Endothelial cell of umbilical vein (primary cell): ENCODE measurements around the gene HBS1L. TPM values are rescaled to one million over a fixed set of nuclear protein-coding genes. Genes with fewer than 3 reads are reported as not detected.

Experiments used
- BruUV-seq: library from RNA; stranded (reverse); fragments of 400-500 nt; replicated peaks from 2 replicates; lab custom pipeline; 2021; lab: Mats Ljungman, UMichigan
- CTCF ChIA-PET: fragments of 300-600, 350-600 bp; sonication (Branson Sonifier 250); formaldehyde crosslinking; loops from one replicate; lab custom pipeline; 2021; ENCODE audit warnings: antibody characterized with exemption, inconsistent platforms; lab: Charles Lee
- POLR2A ChIA-PET: fragments of 300-600, 350-600 bp; sonication (Branson Sonifier 250); formaldehyde crosslinking; loops from one replicate; lab custom pipeline; 2021; ENCODE audit warnings: antibody characterized with exemption, inconsistent platforms; lab: Charles Lee
- DNase-seq: peaks from one replicate; pipeline ENCODE4 v3.0.0-alpha.2; 2011; ENCODE audit warnings: low read depth, low spot score
- FAIRE-seq: peaks from 2 replicates; lab custom pipeline; 2011; peaks lifted over from hg19 to GRCh38; lab: Jason Lieb, UNC
- H2AFZ ChIP-seq: 2 replicates; pipeline ENCODE4 v1.6.0; 2012; ENCODE audit warnings: low read depth, low read length, control low read depth, inconsistent platforms
- H3K27ac ChIP-seq: 2 replicates; pipeline ENCODE4 v1.5.1; 2011; ENCODE audit warnings: low read depth, mild to moderate bottlenecking, control low read depth, low read length, moderate library complexity; ENCODE audit not compliant: insufficient read depth
- H3K27me3 ChIP-seq, 2 experiments: 2 replicates each; pipeline versions ENCODE4 v1.6.0 to v1.6.1; 2011; ENCODE audit warnings: low read length in 2 of 2, mixed read lengths in 1 of 2; ENCODE audit not compliant: control insufficient read depth in 2 of 2, insufficient read depth in 2 of 2
- H3K36me3 ChIP-seq, 2 experiments: 2 replicates in 1 of 2; 3 replicates in 1 of 2; pipeline ENCODE4 v1.5.1; 2011; ENCODE audit warnings: low read length in 2 of 2, mild to moderate bottlenecking in 1 of 2, moderate library complexity in 1 of 2; ENCODE audit not compliant: control insufficient read depth in 2 of 2, insufficient read depth in 2 of 2; ENCODE audit errors: extremely low read depth in 1 of 2
- H3K4me1 ChIP-seq: 3 replicates; pipeline ENCODE4 v1.5.1; 2011; ENCODE audit warnings: mild to moderate bottlenecking, low read length; ENCODE audit not compliant: control insufficient read depth, insufficient read depth; ENCODE audit errors: extremely low read depth
- H3K4me2 ChIP-seq: 2 replicates; pipeline ENCODE4 v1.6.1; 2011; ENCODE audit warnings: low read length, control low read depth, mixed read lengths; ENCODE audit not compliant: insufficient read depth
- H3K4me3 ChIP-seq, 3 experiments: fragments of 200-600 bp in 1 of 3; sonication (generic), shearing (Covaris generic) in 1 of 3; replicated peaks in 1 of 3; 2 replicates each; pipeline ENCODE4 v1.5.1; 2011 to 2016; ENCODE audit warnings: control low read depth in 3 of 3, low read length in 3 of 3, mild to moderate bottlenecking in 2 of 3, inconsistent platforms in 1 of 3, low read depth in 1 of 3, moderate library complexity in 1 of 3; ENCODE audit not compliant: insufficient read depth in 1 of 3
- H3K79me2 ChIP-seq: 2 replicates; pipeline ENCODE4 v1.6.0; 2012; ENCODE audit warnings: low read length, inconsistent platforms; ENCODE audit not compliant: control insufficient read depth, insufficient read depth
- H3K9ac ChIP-seq: replicated peaks from 2 replicates; pipeline ENCODE3; 2011; ENCODE audit warnings: low read length, control low read depth; ENCODE audit not compliant: insufficient read depth; ENCODE audit errors: extremely low read depth
- H3K9me1 ChIP-seq: replicated peaks from 3 replicates; pipeline ENCODE4 v1.6.0; 2011; ENCODE audit warnings: mild to moderate bottlenecking, low read length; ENCODE audit not compliant: control insufficient read depth, insufficient read depth; ENCODE audit errors: extremely low read depth
- H3K9me3 ChIP-seq: replicated peaks from 2 replicates; pipeline ENCODE4 v1.5.1; 2012; ENCODE audit warnings: low read length, inconsistent platforms; ENCODE audit not compliant: control insufficient read depth, insufficient read depth
- H4K20me1 ChIP-seq: replicated peaks from 2 replicates; pipeline ENCODE3; 2011; ENCODE audit warnings: mild to moderate bottlenecking, low read length; ENCODE audit not compliant: control insufficient read depth, insufficient read depth; ENCODE audit errors: extremely low read depth
- EZH2 ChIP-seq: IDR thresholded peaks from 2 replicates; pipeline ENCODE4 v1.6.1; 2012; ENCODE audit warnings: borderline replicate concordance, low read depth, mild to moderate bottlenecking, moderate library complexity, low read length, inconsistent platforms; ENCODE audit not compliant: severe bottlenecking
- FOS ChIP-seq: IDR thresholded peaks from 2 replicates; pipeline ENCODE4 v1.6.1; 2011; ENCODE audit warnings: mild to moderate bottlenecking, low read length, moderate library complexity, borderline replicate concordance; ENCODE audit not compliant: insufficient read depth
- GATA2 ChIP-seq: IDR thresholded peaks from 2 replicates; pipeline ENCODE4 v1.7.0; 2011; ENCODE audit warnings: low read depth, mild to moderate bottlenecking, moderate library complexity, mixed read lengths, low read length; ENCODE audit not compliant: insufficient read length, insufficient read depth
- JUN ChIP-seq: IDR thresholded peaks from 2 replicates; pipeline ENCODE4 v1.6.1; 2011; ENCODE audit warnings: borderline replicate concordance, low read depth; ENCODE audit not compliant: insufficient read length, insufficient read depth
- MYC ChIP-seq: IDR thresholded peaks from one replicate; pipeline ENCODE4 v1.6.1; 2011; ENCODE audit warnings: mild to moderate bottlenecking, low read depth, low read length
- POLR2A ChIP-seq: IDR thresholded peaks from 2 replicates; pipeline ENCODE4 v1.6.1; 2012; ENCODE audit warnings: low read depth, mild to moderate bottlenecking, control low read depth, low read length
- POLR2AphosphoS5 ChIP-seq: IDR thresholded peaks from 2 replicates; pipeline ENCODE4 v1.6.1; 2012; ENCODE audit warnings: low read depth, mild to moderate bottlenecking, control low read depth, low read length, moderate library complexity; ENCODE audit not compliant: insufficient read depth
- dilution Hi-C: fragments of 300-500 bp; cut with MboI; formaldehyde crosslinking; loops from one replicate; pipeline ENCODE4 v1.15.0; 2019; ENCODE audit warnings: low sequenced_read_pairs; ENCODE audit not compliant: extremely low pct_ligation_motif_present
- intact Hi-C: fragments of 100-400 bp; cut with micrococcal nuclease; formaldehyde crosslinking; loops from one replicate; pipeline ENCODE4 v1.10.0; 2022
- polyA plus RNA-seq, 4 experiments: library from polyadenylated mRNA; depleted of rRNA in 3 of 4; stranded (reverse) in 3 of 4; unstranded in 1 of 4; fragments of >200 nt; gene quantifications; 2 replicates each; pipeline versions ENCODE4 v1.2.1 to v1.2.3, GENCODE V29; 2011 to 2012; ENCODE audit warnings: missing spikeins in 1 of 4
- total RNA-seq: library from RNA; stranded (reverse); gene quantifications from 2 replicates; pipeline ENCODE4 v1.2.3, GENCODE V29; 2021
- TF ChIP-seq, protein P1 (sequence below), 2 donors: IDR thresholded peaks; 1 replicate in 1 of 2; 2 replicates in 1 of 2; pipeline ENCODE4 v1.5.1; 2011; ENCODE audit warnings: low read length in 2 of 2, mild to moderate bottlenecking in 2 of 2, moderate library complexity in 2 of 2, control low read depth in 1 of 2, inconsistent platforms in 1 of 2, low read depth in 1 of 2; ENCODE audit not compliant: insufficient read depth in 1 of 2; ENCODE audit errors: extremely low read depth in 1 of 2
- TF ChIP-seq, protein P2 (sequence below): IDR thresholded peaks from 2 replicates; pipeline ENCODE4 v1.6.1; 2011; ENCODE audit not compliant: insufficient read depth, insufficient read length

The HBS1L gene
- total and polyA plus RNA-seq, 2 donors (not counting 3 experiments of a cell fraction or from before 2014, with no cell fraction given): 23.7 to 74.6 TPM

DNA sequence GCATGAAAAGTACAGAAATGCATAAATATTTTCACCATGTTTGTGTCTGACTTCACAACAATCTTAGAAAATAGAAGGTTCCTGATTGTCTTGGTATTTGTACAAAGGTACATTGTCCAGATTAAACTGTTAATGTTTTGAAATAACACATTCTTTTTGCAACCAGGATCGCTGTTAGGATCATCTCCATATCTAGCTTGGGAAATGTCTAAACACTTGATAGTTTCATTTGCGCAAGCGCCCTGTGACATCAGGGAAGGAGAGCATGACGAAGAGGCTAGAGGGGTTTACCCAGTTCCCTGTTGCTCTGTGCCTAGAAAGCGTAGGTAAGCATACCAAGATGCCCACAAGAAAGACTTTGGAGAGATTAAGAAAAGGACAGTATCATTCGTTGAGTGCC, 124.2 kb downstream of the HBS1L start:
- Histone ChIP-seq H3K4me1 (no peaks in the 10 kb centered on the region), H3K4me2 (no peak overlapping the region), H3K27ac (no peak overlapping the region), H3K9me3 (no peaks in the 10 kb centered on the region), H3K27me3 (no peaks in the 10 kb centered on the region), H3K4me3 (no peak overlapping the region), H3K9me1 (no peaks in the 10 kb centered on the region), H3K9ac (no peak overlapping the region), H3K36me3 (no peaks in the 10 kb centered on the region), H4K20me1 (no peaks in the 10 kb centered on the region), H3K79me2 (no peaks in the 10 kb centered on the region), H2AFZ (no peak overlapping the region)
- CTCF ChIA-PET: no interaction called here
- POLR2A ChIA-PET: no interaction called here
- TF ChIP-seq EZH2: no peak
- TF ChIP-seq FOS: no peak
- no peak for TF ChIP-seq JUN
- no peak for TF ChIP-seq POLR2A
- TF ChIP-seq, protein P1, sequence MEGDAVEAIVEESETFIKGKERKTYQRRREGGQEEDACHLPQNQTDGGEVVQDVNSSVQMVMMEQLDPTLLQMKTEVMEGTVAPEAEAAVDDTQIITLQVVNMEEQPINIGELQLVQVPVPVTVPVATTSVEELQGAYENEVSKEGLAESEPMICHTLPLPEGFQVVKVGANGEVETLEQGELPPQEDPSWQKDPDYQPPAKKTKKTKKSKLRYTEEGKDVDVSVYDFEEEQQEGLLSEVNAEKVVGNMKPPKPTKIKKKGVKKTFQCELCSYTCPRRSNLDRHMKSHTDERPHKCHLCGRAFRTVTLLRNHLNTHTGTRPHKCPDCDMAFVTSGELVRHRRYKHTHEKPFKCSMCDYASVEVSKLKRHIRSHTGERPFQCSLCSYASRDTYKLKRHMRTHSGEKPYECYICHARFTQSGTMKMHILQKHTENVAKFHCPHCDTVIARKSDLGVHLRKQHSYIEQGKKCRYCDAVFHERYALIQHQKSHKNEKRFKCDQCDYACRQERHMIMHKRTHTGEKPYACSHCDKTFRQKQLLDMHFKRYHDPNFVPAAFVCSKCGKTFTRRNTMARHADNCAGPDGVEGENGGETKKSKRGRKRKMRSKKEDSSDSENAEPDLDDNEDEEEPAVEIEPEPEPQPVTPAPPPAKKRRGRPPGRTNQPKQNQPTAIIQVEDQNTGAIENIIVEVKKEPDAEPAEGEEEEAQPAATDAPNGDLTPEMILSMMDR (IDR thresholded peaks at IDR 0.05; ENCODE audit: extremely low read depth in 1 of 2, insufficient read depth in 1 of 2, low read depth in 1 of 2, low read length in 2 of 2): no peak
- TF ChIP-seq GATA2: no peak
- TF ChIP-seq, protein P2, sequence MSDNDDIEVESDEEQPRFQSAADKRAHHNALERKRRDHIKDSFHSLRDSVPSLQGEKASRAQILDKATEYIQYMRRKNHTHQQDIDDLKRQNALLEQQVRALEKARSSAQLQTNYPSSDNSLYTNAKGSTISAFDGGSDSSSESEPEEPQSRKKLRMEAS: no peak
- TF ChIP-seq POLR2AphosphoS5: no peak
- no peak for TF ChIP-seq MYC
- no peak for FAIRE-seq
- intact Hi-C loops: no loop called here
- no TSS peak for BruUV-seq
- dilution Hi-C loops: no loop called here
- DNase-seq: no peak
